ENCODE measurements around the gene GC.
"Not testable (repeated sequence)": the region's sequence is repeated elsewhere in the genome, so short reads cannot be mapped to it uniquely, and the experiment has no call there.

Gene GC

GRCh38 chr4:71765821-71766383 is 18.0 kb downstream of the GC start:
- DNase-seq (ENCODE audit: low spot score) = no peak

GRCh38 chr4:71765350-71765749 is 18.5 kb downstream of the GC start:
- no peak for DNase-seq (ENCODE audit: low spot score)

GRCh38 chr4:71752383-71753042 is 31.4 kb downstream of the GC start:
- no peak for DNase-seq (ENCODE audit: low spot score)

DNA sequence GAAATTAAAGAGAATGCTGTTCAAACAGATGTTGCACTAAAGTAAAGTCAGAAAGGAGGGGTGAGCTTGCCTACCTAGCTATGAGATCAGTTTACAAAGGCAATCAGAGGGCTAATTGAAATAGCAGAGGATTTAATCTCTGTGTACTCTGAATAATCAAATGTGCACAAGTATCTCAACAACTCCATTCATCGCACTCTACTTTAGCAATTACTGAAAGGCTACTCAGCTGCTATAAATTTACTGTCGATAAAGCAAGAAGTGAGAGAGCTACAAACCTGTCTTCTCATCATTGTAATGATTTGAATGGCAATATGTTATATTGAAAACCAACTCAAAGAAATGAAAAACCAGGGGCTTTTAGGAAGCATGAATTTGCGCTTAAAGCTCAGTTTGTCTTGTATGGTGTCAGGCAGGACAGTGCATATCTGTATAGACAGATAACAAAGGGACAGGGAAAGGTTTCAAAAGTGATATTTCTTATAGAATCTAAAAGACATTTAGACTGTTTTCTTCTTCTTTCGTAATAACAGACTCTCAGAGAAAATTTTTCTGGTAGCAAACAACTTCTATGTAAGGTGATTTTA is 34.8 kb downstream of the GC start:
- DNase-seq (ENCODE audit: low spot score) = no peak

DNA sequence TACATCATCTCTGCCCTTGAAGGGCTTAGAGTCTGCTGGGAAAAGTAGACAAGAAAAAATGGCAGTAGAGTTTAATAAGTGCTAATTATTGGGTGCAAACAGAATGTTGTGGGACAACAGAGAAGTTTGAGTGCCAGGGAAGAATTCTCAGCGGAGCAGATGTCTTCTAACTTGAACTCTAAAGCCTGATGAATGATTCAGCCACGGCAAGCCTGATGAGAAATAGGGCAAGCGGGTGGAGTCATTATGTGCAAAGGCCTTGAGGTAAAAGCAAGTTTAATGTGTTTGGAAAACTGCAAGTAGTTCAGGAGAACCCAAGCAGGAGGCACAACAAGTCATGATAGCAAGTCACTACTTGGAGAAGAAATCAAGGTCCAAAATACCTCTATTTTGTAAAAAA is 37.5 kb downstream of the GC start:
- no peak for DNase-seq (ENCODE audit: low spot score)

- not testable (repeated sequence) for DNase-seq (ENCODE audit: low spot score)
These were observed 45.1 kb downstream of the GC start for GRCh38 chr4:71738782-71739181.

GRCh38 chr4:71732706-71733105 is 51.2 kb downstream of the GC start:
- peak; percentile 31 for DNase-seq (ENCODE audit: low spot score)

DNA sequence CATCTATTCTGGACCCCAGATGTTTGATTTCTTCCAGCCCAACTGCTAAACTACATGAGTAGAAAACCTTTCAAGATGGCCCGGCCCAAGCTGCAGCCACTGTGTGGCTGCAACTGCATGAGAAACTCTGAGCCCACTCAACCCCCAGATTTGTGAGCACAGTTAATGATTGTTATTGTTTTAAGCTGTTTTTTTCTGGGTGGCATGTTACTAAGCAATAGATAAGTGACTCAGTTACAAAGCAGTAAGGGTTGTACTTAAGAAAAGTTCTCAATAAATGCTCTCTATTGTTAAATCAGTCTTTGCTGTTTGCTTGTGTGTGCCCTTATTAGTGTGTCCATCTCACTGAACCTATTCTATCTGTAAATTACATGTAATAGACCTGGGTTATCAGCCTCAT is 51.8 kb downstream of the GC start:
- no peak for DNase-seq (ENCODE audit: low spot score)

DNA sequence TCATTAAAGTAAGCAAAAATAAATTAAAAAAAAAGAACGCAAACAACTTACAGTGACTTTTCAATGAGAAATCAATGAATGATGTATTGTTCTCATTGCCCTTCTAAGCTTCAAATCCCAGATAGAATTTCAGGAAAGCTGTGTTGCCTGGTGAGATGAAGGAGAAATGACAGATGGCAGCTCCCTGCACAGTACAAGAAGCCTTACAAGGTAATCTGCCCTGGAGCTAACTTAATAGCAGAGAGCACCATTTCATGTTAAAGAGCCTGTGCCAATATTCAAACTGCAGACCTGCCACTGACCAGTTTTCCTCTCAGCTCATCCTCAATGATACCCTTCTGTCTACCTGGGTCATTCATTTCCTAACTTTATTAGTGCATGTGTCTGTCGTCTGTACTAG is 54.0 kb downstream of the GC start:
- DNase-seq (ENCODE audit: low spot score) = no peak

DNA sequence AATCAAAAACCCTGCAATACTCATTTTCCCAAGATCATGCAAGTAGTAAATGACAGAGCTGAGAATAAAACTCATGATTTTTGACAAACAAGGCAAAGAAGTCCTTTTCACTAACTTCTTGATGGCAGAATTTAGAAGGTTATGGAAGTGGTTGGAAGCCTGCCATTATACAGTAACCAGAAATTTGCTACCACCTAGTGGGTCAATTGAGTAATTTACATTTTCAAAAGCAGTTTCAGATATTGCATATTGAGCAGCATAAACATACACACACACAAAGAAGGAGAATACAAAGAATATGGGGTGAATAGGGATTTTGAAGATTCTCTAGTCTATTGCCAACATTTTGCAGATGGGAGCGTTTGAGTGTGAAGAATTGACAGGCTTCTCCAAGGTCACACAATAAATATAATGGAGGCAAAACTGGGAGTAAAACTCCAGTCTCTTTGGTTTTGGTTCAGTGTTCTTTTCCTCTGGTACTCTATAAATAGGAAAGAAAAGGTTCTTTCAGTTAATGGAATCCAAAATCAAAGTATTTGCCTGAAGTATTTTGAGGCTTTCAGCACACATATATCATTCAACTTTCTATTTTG is 70.2 kb downstream of the GC start:
- DNase-seq (ENCODE audit: low spot score) = peak; percentile 17

DNA sequence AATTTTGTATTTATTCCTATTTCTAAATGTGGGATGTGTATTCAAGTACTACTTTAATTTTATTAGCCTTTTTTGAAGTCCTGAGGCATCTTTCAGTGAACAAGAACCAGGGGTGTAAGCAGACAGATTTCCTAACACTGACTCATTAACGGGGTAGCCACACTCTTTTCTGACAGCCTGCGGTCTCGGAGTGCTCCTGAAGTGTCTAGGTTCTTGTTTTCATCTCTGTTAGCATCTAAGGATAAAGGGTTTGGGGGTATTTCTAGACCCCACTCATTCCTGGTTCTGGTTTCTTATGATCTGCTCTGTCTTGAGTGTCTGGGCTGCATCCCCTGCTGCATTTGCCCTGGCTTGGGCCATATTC is 71.9 kb downstream of the GC start:
- no peak for DNase-seq (ENCODE audit: low spot score)

GRCh38 chr4:71711044-71711984 is 72.6 kb downstream of the GC start:
- no peak for DNase-seq (ENCODE audit: low spot score)

GRCh38 chr4:71709961-71710360 is 73.9 kb downstream of the GC start:
- peak; percentile 9 for DNase-seq (ENCODE audit: low spot score)

- no peak for DNase-seq (ENCODE audit: low spot score)
These were observed 85.7 kb downstream of the GC start for GRCh38 chr4:71698141-71698540.

DNA sequence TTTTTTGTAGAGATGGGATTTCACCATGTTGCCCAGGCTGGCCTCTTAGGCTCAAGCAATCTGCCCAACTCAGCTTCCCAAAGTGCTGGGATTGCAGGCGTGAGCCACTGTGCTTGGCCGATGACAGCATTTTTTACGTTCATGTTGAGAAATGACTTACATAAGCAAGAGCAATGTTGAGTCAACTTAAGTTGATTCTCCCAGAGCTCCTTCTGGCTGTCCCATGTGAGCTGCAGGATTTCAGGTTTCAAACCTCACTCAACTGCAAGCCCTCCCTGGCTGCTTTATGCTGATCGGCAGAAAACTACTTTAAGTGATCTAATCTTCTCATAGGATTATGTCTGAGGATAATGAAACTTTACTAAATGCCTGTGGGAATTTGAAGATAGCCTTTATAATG is 86.8 kb downstream of the GC start:
- DNase-seq (ENCODE audit: low spot score) = no peak

GRCh38 chr4:71694961-71695360 is 88.9 kb downstream of the GC start:
- DNase-seq (ENCODE audit: low spot score) = no peak

- no peak for DNase-seq (ENCODE audit: low spot score)
These were observed 90.9 kb downstream of the GC start for GRCh38 chr4:71692963-71693362.

- DNase-seq (ENCODE audit: low spot score) = no peak
These were observed 91.7 kb downstream of the GC start for GRCh38 chr4:71692198-71692597.
